SK-N-MC (cell line): ENCODE results near the gene ZBTB49.

Experiments
- EZH2 ChIP-seq: fragments of 200-600 bp; sonication (generic); IDR thresholded peaks from one replicate; pipeline ENCODE4 v1.6.1; 2017; ENCODE audit warnings: antibody characterized with exemption
- FOXP2 ChIP-seq: optimal IDR thresholded peaks from 2 replicates; pipeline ENCODE3; 2011; ENCODE audit warnings: mild to moderate bottlenecking, moderate library complexity; ENCODE audit not compliant: insufficient read depth; ENCODE audit errors: extremely low read length, control extremely low read depth
- POLR2AphosphoS5 ChIP-seq: IDR thresholded peaks from 2 replicates; pipeline ENCODE4 v1.6.1; 2012; ENCODE audit warnings: mild to moderate bottlenecking, low read depth, low read length, borderline replicate concordance

DNA sequence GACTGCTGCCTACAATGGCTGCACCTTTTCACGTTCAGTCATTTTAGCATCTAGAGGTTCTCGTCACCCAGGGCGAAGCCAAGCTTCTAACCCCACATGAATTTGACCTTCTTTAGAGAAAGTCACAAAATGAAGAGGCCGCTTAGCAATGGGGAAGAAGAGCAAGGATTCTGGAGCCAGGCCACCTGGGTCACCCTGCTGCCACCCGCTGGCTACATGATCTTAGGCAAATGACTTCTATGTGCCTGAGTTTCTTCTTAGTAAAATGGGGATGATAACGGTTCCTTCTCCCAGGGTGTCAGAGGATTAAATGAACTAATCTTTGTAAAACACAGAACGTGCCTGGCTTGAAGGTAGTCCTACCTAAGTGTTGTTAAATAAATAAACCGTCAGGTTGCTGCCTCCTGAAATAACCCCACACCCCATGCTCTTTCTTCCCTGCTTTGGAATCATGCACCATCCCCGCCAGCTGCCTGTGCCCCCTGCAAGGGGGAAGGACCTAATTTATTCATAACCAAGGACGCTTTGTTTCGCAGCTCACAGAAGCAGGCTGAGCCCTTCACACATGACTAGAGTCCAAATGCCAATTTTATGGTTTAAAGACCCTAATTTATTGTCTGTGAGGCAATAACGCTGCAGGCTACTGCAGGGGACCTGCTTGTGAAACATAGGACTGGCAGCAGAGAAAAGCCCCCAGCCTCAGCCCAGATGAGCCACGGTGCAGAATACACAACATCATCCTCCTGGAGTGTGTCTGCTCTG is 68.2 kb downstream of the ZBTB49 start:
- TF ChIP-seq EZH2 = no peak
- TF ChIP-seq POLR2AphosphoS5 = no peak
- no peak for TF ChIP-seq FOXP2
